HG03442 (cell line): Measurements from ENCODE around the gene COX18.

Experiments
- ATAC-seq: cut with Tn5 transposase; IDR thresholded peaks from one replicate; pipeline ENCODE4 v1.9.1; 2021; ENCODE audit warnings: mild to moderate bottlenecking, moderate library complexity; ENCODE audit not compliant: unreplicated experiment

COX18 gene, protein sequence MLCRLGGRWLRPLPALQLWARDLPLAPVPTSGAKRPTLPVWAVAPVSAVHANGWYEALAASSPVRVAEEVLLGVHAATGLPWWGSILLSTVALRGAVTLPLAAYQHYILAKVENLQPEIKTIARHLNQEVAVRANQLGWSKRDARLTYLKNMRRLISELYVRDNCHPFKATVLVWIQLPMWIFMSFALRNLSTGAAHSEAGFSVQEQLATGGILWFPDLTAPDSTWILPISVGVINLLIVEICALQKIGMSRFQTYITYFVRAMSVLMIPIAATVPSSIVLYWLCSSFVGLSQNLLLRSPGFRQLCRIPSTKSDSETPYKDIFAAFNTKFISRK

DNA sequence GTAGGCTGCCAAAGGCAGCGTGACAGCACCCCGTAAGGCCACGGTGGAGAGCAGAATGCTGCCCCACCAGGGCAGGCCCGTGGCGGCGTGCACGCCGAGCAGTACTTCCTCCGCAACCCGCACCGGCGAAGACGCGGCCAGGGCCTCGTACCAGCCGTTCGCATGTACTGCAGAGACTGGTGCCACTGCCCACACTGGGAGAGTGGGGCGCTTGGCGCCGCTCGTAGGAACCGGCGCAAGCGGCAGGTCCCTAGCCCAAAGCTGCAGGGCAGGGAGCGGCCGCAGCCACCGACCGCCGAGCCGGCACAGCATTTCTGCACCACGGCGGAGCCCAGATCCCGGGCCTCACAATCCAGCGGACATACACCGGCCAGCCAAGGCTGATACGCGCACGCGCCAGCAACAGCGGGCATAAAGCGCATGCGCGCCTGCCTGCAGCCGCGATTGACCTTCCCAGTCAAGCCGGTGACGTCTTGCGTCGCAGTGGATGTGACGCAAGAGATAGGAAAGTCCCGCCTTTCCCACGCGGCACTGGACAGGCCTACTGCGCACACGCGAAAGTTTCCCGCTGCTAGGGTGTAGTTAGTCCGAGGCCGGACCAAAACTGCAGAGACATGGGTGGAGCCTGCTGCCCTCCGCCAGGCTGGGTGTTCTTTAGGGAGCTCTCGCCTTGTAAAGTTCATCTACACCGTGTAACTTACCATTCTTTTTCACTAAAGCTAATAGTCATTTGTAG, at the start of gene COX18:
TSS of gene COX18 (minus strand) at position 379 of the 736 bp plus-strand sequence. CDS start at position 312, 67 bp downstream.
- peak; percentile 83 for ATAC-seq

DNA sequence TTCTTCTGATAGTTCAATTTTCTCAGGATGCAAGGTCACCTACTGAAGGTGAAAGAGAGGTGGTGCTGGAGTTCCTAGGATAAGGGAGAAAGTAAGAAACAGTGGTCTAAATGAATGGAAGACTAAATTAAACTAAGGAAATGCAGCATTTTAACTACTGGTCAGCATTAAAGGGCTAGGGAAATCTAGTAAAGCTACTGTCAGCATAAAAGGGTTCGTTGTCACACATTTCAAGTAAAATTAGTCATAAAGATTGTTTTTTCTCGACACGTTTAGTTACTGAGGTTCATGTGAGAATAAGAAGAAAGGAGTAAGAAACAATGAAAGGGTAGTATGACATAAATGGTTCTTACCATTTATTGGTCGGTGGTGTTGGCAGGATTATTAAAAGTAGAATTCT, 40.0 kb upstream of the COX18 start:
- ATAC-seq: no peak

DNA sequence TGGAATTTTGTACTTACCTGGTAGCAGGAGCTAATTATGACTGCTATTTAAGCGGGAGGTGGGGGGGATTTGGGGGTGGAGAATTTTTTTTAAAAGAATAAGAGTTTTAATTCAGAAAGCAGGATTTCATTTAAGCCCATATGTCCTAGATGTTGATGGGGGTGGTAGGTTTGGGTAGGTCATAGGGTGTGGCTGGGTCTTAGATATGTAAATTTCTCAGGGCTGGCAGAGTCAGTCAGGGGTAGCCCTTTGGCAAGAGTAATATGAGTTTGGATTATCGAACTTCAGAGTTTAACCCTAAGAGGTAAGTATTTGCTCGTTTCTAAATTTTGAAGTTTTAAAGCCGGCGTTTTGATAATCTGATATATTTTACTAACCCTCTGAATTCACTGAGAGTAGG, 35.2 kb upstream of the COX18 start:
- no peak for ATAC-seq

DNA sequence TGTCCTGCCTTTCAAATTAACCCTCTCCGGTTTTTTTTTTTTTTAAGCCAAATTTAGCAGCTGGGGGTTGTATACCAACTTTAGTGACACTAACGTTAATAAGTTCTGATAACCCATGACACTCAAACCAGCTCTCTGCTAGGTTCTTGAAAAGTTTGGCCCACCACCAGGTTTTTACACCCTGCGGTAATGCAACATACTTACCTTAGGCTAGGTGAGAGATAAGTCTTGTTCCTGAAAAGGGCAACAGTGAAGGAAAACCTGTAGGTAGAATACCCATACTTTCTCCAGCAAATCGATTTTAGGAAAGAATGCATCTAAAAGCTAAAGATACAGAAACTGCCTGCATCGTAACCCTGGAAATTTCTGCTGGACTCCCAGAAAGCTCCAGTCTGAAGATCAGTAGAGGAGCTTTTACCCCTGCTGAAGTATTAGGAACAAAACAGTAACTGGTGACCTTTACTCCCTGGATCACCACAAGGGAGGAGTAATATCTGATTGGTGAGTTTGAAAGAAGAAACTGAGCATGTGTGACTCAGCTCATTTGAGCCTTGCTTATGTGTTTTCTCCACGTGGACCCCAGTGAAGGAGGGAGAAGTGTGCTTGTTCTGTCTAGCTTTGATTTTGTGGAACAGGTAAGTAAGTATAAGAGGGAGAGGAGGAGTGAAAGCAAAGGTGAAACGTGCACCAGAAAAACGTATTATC, 34.4 kb upstream of the COX18 start:
- ATAC-seq: no peak

DNA sequence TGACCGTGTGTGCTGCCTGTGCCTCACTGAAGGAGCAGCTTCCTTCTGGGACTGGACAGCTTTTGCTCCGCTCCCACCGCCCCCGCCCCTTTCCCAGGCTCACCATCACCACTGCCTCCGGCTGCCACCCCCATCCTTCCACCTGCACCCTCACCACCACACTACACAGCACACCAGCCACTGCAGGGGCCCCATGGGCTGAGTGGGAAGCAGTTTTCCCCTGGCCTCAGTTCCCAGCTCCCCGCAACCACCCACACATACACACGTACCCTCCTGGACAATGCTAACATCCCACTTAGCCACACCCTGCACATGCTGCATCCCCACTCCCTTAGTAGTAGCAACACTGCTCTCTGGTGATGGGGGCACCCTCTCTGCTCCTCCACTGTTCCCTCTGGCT, 29.6 kb upstream of the COX18 start:
- no peak for ATAC-seq

DNA sequence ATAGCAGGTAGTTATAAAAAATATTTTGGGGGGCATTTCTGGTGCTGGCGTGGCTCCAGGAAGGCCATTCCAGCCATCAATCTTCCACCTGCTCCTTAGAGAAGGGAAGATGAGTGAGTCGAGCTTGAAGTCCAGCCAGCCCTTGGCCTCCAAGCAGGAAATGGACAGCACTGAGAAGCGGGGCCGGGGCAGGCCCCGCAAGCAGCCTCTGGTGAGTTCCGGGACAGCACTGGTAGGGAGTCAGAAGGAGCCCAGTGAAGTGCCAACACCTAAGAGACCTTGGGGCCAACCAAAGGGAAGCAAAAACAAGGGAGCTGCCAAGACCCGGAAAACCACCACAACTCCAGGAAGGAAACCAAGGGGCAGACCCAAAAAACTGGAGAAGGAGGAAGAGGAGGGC, 29.2 kb upstream of the COX18 start:
- ATAC-seq: no peak

DNA sequence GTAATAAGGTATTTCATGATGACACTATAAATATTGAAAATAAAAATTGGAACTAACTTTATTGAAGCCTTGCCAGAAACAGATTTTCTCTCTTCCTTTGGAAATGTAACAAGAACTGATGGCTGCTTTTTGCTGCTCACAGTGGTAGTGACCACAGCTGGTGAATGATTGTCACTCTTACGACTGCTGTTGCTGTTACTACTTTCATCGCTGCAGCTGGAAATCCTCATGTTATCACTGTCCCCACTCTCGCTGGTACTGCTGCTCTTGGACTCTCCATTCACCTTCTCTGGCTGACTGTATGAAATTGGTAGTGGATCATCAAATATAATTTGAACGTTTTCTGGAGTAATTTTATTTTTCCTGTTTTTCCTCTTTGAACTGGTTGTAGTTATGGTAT, 28.5 kb upstream of the COX18 start:
- no peak for ATAC-seq

DNA sequence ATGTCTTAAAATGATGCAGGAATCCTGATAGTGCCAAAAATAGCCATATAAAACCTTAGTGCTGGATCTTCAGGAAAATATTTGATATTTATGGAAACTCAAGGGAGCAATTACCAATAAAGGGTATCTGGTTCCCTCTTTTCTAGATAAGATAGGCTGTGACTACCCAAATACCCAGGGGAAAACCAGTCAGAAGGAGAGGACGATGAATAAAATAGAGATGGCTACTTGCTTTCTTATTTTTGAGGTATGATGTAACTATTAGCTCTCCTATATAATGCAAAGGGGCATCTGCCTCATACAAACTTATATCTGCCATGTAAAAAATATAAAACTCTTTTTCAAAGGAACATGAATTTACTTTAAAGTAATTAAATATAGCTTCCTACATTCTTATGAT, 23.4 kb upstream of the COX18 start:
- ATAC-seq: no peak

DNA sequence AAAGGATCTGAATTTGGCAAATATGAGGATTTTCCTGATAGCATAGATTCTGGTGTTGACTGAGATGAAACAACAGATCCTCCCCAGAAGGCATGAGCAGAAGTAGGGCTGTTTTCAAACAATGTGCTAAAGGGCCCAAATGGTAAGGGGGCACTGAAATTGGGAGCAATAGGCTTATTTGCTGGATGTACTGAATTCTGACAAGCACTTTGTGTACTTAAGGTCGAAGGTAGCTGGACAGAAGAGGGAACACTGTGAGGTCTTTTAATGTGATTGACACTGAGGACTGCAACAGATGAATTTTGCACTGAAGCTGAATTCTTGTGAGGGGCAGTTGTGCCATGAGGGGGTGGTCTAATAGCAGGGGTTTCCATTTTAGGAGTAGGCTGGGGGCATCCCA, 21.2 kb upstream of the COX18 start:
- no peak for ATAC-seq

DNA sequence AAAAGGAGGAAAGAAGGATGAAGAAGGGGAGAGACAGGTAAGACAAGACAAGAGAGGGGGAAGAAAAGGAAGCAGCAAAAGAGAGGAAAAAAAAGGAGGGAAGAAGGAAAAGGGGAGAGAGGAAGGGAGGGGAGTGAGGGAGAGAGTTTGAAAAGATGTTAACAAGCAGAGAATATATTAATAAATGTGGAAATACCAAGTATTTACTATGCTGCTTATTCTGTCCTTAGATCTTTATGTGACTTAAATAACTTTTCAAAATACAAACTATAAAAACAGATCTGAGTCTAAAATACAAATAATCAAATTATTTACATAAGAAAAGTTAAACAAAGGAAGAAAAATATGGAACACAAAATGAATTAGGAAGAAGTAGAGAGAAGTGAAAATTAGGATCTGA, 18.4 kb upstream of the COX18 start:
- no peak for ATAC-seq

DNA sequence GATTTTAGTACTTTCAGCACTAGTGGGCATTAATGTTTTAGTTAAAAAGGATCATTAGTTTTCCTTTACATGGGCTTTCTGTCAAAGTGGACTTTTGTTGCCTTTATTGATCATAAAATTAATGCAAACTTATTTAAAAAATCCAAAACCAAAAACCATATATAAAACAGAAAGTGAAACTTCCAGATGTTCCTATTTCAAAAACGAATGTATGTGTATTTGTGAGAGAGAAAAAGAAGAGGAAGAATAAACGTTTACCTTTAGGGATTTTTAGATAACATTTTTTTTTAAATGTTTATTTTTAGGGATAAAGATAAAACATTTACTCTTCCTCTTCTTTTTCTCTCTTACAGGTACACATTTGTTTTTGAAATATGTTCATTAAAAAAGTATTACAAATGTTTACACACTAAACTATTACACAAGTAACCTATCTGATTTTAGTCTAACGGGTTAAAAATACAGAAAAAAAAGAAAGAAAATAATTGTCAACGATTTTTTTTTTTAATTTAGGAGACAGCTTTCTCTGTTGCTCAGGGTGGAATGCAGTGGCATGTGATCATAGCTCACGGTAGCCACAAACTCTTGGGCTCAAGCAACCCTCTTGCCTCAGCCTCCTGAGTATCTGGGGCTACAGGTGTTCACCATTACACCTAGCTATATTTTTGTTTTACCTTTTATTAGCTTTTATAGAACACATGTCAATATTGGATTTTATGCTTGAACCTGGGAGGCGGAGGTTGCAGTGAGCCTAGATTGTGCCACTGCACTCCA, 16.8 kb upstream of the COX18 start:
- ATAC-seq: no peak

DNA sequence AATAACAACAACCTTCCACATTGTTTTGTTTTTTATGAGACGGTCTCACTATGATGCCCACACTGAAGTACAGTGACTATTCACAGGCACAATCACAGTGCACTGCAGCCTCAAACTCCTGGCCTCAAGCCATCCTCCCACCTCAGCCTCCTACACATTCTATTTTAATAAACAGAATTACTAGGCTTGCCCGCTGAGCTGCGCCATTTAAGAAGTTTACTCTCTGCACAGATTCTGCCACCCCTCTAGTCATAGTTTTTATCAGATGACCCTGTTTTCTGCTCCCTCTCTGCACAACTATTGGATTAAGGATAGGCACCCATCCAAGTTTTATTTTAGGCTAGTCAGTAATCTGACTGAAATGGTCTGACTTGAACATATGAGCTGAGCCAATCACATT, 11.3 kb upstream of the COX18 start:
- ATAC-seq: peak; percentile 71

DNA sequence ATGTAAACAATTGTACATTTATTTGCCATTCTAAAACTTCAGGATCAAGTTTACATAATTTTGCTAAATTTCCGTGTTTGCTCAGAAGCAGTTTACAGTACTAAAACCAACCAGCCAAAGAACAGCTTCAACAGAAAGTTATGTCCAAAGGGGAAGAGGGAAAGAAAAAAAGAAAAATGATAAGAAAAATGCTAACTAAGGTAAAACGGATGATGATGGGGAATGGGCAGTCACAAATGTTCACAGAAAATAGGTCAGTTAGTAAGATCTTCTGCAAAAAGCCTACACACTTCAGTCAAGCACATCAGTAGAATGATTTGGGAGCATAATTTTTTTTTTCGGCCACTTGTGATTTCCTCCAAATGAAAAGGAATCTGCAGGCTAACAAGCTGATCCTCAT, 6.3 kb upstream of the COX18 start:
- no peak for ATAC-seq

DNA sequence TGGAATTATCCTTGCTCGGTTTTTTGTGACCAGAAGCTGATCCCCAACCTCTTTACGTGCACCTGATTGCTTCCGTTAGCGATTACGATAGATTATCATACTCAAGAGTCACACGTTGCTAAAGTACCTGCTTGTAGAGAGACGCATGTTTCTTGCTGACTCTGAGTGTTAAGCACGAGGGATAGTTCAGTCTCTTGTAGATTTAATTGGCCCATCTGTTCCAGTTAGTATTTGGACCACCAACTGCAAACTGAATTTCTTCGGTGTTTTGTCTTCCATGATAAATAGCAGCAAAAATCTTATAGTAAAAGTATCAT, 516 bp upstream of the COX18 start:
- peak; percentile 8 for ATAC-seq

DNA sequence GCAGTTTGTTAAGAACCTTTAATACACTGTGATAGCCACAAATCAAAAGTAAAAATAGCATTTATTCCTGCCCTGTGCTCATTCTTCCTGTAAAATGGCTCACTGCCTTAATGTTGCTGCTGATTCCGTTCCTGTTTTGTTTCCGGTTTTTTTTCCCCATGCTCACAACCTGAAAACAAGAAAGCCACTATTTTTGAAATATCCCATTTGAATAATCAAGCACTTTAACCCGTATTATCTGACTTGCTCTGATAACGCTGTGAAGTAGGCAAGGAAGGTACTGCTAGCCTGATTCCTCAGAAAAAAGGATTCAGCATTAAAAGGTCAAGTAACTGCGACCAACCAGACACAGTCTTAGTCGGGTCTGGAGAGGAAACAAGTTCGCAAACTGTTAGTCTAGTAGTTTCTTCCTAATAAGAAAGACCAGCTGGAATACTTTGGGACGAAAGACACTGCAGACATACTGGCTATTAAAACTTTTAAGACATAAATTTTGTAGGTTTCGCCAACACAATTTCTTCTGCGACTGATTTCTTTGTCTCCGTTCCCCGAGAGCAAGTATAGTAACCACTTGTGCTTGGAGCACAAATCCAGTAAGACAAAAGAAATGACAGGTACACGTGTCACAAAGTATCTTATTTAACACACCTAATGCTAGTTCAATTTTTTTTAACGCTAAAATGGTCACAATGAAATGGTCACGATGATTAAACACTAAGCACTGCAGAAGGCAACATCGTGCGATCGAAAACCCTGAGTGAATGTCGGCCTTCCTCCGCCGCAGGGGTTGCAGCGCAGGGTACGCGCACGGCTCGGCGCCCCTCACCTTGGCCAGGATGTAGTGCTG, 802 bp downstream of the COX18 start:
- no peak for ATAC-seq

DNA sequence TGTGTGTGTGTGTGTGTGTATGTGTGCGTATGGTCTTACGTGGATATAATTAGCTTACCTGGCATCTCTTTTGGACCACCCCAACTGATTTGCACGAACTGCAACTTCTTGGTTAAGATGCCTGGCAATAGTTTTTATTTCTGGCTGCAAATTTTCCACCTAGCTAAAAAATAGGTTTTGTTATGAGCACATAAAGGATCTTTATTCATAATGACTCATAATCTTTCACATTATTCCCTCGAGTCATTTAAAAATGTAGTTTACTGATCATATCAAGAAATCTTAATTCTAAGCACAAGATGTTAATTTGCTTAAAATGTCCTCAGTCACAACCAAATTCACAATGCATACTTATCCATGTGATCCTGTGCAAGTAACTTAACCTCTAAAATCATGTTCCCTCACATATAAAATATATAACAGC, 1.5 kb downstream of the COX18 start:
- no peak for ATAC-seq

DNA sequence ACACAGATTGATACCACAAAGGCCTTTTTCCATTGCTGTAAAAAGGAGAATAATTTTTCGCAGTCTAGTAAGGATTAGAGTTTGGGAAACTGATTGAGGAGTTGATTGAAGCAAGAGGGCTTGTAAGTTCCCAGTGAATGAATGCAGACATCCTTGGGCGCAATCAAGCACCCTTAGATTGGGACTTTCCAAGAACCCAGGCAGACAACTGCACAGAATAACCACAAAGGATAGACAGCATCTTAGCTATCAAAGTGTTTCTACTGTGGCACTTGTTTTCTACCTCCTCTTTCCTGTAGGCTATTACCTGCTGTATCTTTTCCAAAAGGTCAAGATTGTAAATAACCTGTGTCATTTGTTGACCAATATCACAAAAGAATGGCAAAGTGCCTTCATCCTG, 2.6 kb downstream of the COX18 start:
- ATAC-seq: no peak

DNA sequence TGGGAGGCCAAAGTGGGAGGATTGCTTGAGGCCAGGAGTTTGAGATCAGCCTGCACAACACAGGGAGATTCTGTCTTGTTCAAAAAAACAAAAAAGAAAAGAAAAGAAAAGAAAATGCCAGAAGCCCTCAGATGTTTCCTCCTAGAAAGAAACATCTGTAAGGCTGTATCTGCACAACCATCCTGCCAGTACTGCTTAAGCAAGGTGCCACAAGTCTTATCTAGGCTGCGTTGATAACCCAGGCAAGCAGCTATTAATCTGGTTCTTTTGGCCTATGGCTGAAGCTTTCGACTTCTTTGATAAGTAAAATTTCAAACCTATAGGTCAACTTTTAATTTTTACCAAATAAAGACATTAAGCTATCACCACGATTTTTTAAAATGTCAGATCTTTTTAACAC, 3.1 kb downstream of the COX18 start:
- no peak for ATAC-seq

DNA sequence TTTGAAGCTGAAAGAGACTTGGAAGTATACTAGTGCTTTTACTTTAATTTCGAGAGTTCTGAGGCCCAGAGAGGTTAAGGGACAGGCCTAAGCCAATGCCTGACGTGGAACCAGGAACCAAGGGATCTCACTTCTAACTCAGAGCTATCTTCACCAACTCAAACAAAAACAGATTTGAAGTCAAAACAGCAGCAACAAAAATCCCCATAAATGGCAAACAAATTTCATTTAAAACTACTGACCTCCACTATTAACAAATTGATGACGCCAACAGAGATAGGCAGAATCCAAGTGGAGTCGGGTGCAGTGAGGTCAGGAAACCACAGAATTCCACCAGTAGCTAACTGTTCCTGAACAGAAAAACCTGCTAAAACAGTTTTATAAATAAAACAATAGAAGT, 5.0 kb downstream of the COX18 start:
- no peak for ATAC-seq

DNA sequence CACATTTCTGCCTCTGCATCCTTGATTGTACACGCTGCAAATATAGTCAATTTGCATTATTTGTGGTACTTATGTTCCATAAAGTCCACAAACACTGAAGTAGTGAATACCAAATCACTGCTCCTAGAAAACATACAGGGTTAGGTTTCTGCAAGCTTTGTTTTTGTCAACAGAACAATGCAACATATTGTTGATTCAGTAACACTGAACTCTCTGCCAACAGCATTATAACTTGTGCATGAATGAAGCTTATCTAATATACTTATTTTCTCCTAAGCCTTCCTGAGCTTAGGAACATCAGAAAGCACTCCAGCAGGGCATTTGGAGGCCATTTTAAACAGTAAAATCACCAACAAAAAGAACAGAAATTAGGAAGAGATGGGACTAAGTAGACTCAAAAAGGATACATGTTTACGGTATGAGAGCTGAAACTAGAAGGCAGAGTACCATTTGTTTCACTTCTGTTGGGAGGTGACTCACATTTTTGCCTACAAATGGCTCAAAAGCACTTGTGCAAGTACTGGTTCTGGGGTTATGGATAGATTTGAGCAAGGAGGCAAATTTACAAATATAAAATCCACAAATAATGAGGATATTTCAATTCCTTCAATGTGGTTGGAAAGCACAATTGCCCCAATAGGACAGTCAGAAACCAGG, 14.1 kb downstream of the COX18 start:
- ATAC-seq: peak; percentile 93
